SK-N-SH (cell line): ENCODE measurements around the gene PPP1R9B.

ENCODE experiments used
- CHD2 ChIP-seq: fragments of 150-350 bp; IDR thresholded peaks from 2 replicates; pipeline ENCODE4 v1.6.1; 2018; ENCODE audit warnings: low read length; ENCODE audit not compliant: partially characterized antibody
- CTCF ChIP-seq: fragments of 200-600 bp; sonication (generic); IDR thresholded peaks from 2 replicates; pipeline ENCODE4 v1.6.1; 2017; ENCODE audit warnings: antibody characterized with exemption, mild to moderate bottlenecking, moderate library complexity
- EZH2phosphoT487 ChIP-seq: fragments of 200-600 bp; sonication (generic); IDR thresholded peaks from 2 replicates; pipeline ENCODE4 v1.6.1; 2017; ENCODE audit warnings: low read depth, mixed run types, mild to moderate bottlenecking, antibody characterized with exemption, moderate library complexity, borderline replicate concordance
- GATA2 ChIP-seq: sonication (generic); formaldehyde crosslinking; IDR thresholded peaks from 2 replicates; pipeline ENCODE4 v1.5.0; 2020; ENCODE audit warnings: mild to moderate bottlenecking, missing genetic modification reagents
- MAX ChIP-seq: IDR thresholded peaks from 2 replicates; pipeline ENCODE4 v1.4.0; 2012; ENCODE audit warnings: low read depth
- NFIC ChIP-seq: IDR thresholded peaks from 2 replicates; pipeline ENCODE4 v1.4.0; 2012; ENCODE audit warnings: borderline replicate concordance
- PBX3 ChIP-seq: IDR thresholded peaks from 2 replicates; pipeline ENCODE4; 2012
- POLR2AphosphoS5 ChIP-seq: IDR thresholded peaks from 2 replicates; pipeline ENCODE4 v1.6.1; 2012; ENCODE audit warnings: low read depth, low read length
- RAD21 ChIP-seq: IDR thresholded peaks from 2 replicates; pipeline ENCODE4 v1.6.1; 2012; ENCODE audit warnings: mild to moderate bottlenecking, low read length
- SIN3A ChIP-seq: IDR thresholded peaks from 2 replicates; pipeline ENCODE4 v1.6.1; 2012; ENCODE audit warnings: low read depth, mild to moderate bottlenecking, low read length, moderate library complexity, borderline replicate concordance
- TCF12 ChIP-seq: IDR thresholded peaks from 2 replicates; pipeline ENCODE4 v1.4.0; 2012

DNA sequence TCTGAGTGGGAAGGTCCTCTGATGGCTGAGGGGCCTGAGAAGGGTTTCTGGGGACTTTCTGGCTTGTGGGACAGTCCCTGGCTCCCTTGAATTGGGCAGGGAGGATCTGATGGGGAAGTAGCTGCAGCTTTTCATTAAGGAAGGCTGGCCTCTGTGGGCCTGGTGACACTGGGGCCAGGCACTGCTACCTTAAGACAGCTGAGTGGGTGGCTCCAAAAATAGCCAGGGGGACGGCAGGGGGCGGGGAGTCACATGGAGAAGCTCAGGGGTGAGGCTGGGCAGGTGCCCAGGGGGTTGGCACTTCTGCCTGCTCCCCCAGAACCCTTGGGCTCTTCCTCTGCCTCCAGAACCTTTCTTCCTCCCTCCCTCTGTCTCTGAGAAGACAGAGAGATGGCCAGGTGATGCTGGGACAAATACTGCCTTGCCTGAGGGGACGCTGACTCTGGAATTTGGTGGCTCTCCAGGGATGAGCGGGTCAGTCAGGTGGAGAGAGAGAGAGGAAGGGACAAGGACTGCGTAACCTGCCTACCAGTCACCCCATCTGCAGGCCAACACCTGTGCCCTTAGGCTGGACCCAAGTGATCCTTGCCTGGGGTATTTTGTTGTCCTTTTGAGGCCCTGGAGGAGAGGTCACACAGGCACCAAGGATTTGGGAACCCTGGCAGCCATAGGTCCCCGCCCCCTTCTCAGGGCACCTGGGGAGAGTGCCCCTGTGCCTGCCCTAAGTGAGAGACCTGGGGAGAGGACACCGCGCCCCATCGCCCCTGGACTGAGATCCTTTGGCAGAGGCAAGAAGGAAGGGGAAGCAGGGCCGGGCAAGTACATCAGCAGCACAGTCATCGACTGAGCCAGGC is 13.6 kb upstream of the PPP1R9B start:
- TF ChIP-seq MAX (no peak), CTCF (no peak), NFIC (no peak), SIN3A (no peak), EZH2phosphoT487 (no peak), CHD2 (no peak), GATA2 (no peak), RAD21 (no peak), POLR2AphosphoS5 (no peak), TCF12 (no peak), PBX3 (no peak)
